GM12864 (cell line): ENCODE results near the gene CNTNAP2.
"Not testable (repeated sequence)": the region's sequence is repeated elsewhere in the genome, so short reads cannot be mapped to it uniquely, and the experiment has no call there.

Experiments
- DNase-seq: peaks from one replicate; pipeline ENCODE4 v3.0.0-alpha.2; 2011; ENCODE audit warnings: low read depth
- H3K4me3 ChIP-seq: 2 replicates; pipeline ENCODE4 v1.5.1; 2011; ENCODE audit warnings: mild to moderate bottlenecking, low read depth, low read length, control low read depth
- CTCF ChIP-seq: IDR thresholded peaks from 2 replicates; pipeline ENCODE4 v1.5.1; 2011; ENCODE audit warnings: low read depth, mild to moderate bottlenecking, moderate library complexity, low read length, control low read depth, inconsistent platforms; ENCODE audit errors: missing control alignments

The CNTNAP2 gene

GRCh38 chr7:147593271-147594057, 1476.9 kb downstream of the CNTNAP2 start:
- no peak for TF ChIP-seq CTCF
- no peak for DNase-seq
- no peak overlapping the region for H3K4me3 ChIP-seq

DNA sequence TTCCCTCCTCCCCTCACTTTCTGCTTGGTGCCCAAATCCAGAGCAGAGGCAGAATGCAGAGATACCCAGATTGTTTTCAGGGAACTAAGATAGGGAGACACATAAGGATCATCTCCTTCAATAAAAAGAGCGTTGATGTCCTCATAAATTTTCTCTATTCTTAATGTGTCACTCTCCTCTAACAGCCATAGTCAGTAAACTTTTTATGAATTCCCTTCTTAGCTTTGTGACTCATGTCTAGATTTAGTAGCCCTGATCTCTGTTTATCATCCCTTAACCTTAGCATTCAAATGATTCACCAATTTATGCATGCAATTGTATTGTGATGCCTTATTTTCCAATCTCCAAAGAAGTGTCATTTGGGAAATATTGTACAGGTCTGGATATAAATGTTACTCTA, 1478.4 kb downstream of the CNTNAP2 start:
- no peak overlapping the region for H3K4me3 ChIP-seq
- no peak for TF ChIP-seq CTCF
- no peak for DNase-seq

GRCh38 chr7:147598687-147599086, 1482.1 kb downstream of the CNTNAP2 start:
- not testable (repeated sequence) for DNase-seq, H3K4me3 ChIP-seq

DNA sequence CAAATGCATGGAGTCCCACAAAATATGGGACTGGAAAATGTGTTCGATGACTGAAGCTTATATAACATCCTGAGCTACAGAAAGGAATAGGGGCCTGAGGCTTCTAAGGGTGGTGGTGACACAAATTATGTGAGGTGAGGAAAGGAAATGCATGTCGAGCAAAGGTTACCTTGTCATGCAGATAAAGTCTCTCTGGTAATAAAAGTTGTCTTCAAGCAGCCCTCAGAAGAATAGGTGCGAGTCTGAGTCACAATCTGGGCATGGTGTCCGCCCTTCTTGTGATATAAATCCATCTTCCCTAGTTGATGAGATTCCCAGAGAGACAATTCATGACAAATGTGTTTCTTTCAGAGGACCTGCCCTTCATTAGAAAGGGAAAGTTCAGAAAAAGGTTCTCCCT, 1488.7 kb downstream of the CNTNAP2 start:
- no peak for DNase-seq
- TF ChIP-seq CTCF: no peak
- no peak overlapping the region for H3K4me3 ChIP-seq

GRCh38 chr7:147607157-147607800, 1490.7 kb downstream of the CNTNAP2 start:
- no peak for DNase-seq
- no peak for TF ChIP-seq CTCF
- H3K4me3 ChIP-seq: no peak overlapping the region

DNA sequence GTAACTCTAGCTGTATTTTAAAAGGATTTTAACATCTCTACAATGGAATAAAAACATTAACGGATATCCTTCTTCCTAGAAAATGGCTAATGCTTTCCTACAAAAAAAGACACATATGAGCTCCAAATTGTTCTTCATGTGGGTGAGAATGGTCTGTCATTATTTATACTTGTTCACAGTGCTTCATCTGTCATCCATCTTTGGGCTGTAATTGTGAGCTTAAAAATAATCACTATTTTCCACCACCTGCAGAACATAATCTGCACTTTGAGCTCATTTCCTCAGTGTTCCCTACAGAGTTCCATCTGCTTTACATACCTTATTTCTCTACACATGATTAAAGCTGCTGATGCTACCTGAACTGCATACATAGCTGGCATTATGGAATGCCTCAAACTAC, 1494.8 kb downstream of the CNTNAP2 start:
- no peak overlapping the region for H3K4me3 ChIP-seq
- no peak for DNase-seq
- no peak for TF ChIP-seq CTCF

- no peak for TF ChIP-seq CTCF
- no peak for DNase-seq
- H3K4me3 ChIP-seq: no peak overlapping the region
Measured at GRCh38 chr7:147635288-147635687, 1518.7 kb downstream of the CNTNAP2 start.
